SK-N-SH (cell line): ENCODE measurements around the gene SPSB4. TPM values are rescaled to one million over a fixed set of nuclear protein-coding genes. Genes with fewer than 3 reads are reported as not detected.

Experiments used
- CTCF ChIA-PET: fragments of 300-600, 350-600 bp; formaldehyde crosslinking; extraction: SDS; loops from one replicate; lab custom pipeline; 2021; lab: Yijun Ruan, JAX
- POLR2A ChIA-PET: fragments of 350-600 bp; sonication (Branson Sonifier 250); formaldehyde crosslinking; extraction: SDS; loops from one replicate; lab custom pipeline; 2020; ENCODE audit warnings: antibody characterized with exemption, inconsistent platforms; lab: Yijun Ruan, JAX
- DNase-seq: peaks from one replicate; pipeline ENCODE4 v3.0.0; 2012
- H2AFZ ChIP-seq: fragments of 200-600 bp; sonication (generic); 2 replicates; pipeline ENCODE4 v1.8.1; 2016; ENCODE audit warnings: antibody characterized with exemption, mild to moderate bottlenecking, low read depth
- H3F3A ChIP-seq: fragments of 200-600 bp; sonication (generic); replicated peaks from 2 replicates; pipeline ENCODE3; 2016; ENCODE audit warnings: antibody characterized with exemption, mild to moderate bottlenecking; ENCODE audit not compliant: insufficient read depth
- H3K27ac ChIP-seq, 2 experiments: fragments of 200-500 bp in 1 of 2; fragments of 200-600 bp in 1 of 2; sonication (Bioruptor generic) in 1 of 2; sonication (generic), shearing (Covaris generic) in 1 of 2; 2 replicates each; pipeline versions ENCODE4 v1.5.1 to v1.6.1; 2014 to 2016; ENCODE audit warnings: low read depth in 2 of 2, inconsistent platforms in 1 of 2, low read length in 1 of 2, mild to moderate bottlenecking in 1 of 2, mixed read lengths in 1 of 2
- H3K27me3 ChIP-seq: fragments of 200-600 bp; sonication (generic), shearing (Covaris generic); 2 replicates; pipeline ENCODE4 v1.6.1; 2016; ENCODE audit warnings: mixed run types; ENCODE audit not compliant: insufficient read depth
- H3K36me3 ChIP-seq, 2 experiments: fragments of 200-500 bp in 1 of 2; fragments of 200-600 bp in 1 of 2; sonication (Bioruptor generic) in 1 of 2; sonication (generic) in 1 of 2; replicated peaks in 1 of 2; 2 replicates each; pipeline versions ENCODE3 to v1.5.1; 2014 to 2016; ENCODE audit warnings: low read length in 1 of 2, mild to moderate bottlenecking in 1 of 2; ENCODE audit not compliant: insufficient read depth in 2 of 2, control insufficient read depth in 1 of 2
- H3K4me1 ChIP-seq, 2 experiments: fragments of 200-500 bp in 1 of 2; fragments of 200-600 bp in 1 of 2; sonication (Bioruptor generic) in 1 of 2; sonication (generic), shearing (Covaris generic) in 1 of 2; 2 replicates each; pipeline versions ENCODE4 v1.5.1 to v1.6.1; 2014 to 2016; ENCODE audit warnings: low read depth in 1 of 2, low read length in 1 of 2, mixed run types in 1 of 2; ENCODE audit not compliant: insufficient read depth in 2 of 2, control insufficient read depth in 1 of 2
- H3K4me2 ChIP-seq: fragments of 200-600 bp; sonication (generic), shearing (Covaris generic); 2 replicates; pipeline ENCODE4 v1.6.1; 2017; ENCODE audit warnings: mixed run types
- H3K4me3 ChIP-seq, 2 experiments: fragments of 200-500 bp in 1 of 2; fragments of 200-600 bp in 1 of 2; sonication (Bioruptor generic) in 1 of 2; sonication (generic), shearing (Covaris generic) in 1 of 2; 2 replicates each; pipeline versions ENCODE4 v1.5.1 to v1.8.1; 2014 to 2016; ENCODE audit warnings: low read depth in 2 of 2, inconsistent platforms in 1 of 2, low read length in 1 of 2, mild to moderate bottlenecking in 1 of 2, mixed read lengths in 1 of 2, moderate library complexity in 1 of 2
- H3K79me2 ChIP-seq: fragments of 200-600 bp; sonication (generic); 2 replicates; pipeline ENCODE4 v1.8.1; 2017; ENCODE audit warnings: mild to moderate bottlenecking; ENCODE audit not compliant: insufficient read depth
- H3K9ac ChIP-seq: fragments of 200-600 bp; sonication (generic); 2 replicates; pipeline ENCODE4 v1.6.1; 2017; ENCODE audit warnings: mixed run types
- H3K9me2 ChIP-seq: fragments of 200-600 bp; sonication (generic); 2 replicates; pipeline ENCODE4 v1.6.1; 2017; ENCODE audit warnings: mixed run types
- H3K9me3 ChIP-seq: fragments of 200-600 bp; sonication (generic); 2 replicates; pipeline ENCODE4 v1.6.1; 2017; ENCODE audit warnings: mixed run types, mild to moderate bottlenecking, moderate library complexity
- H4K20me1 ChIP-seq: fragments of 200-600 bp; sonication (generic); 2 replicates; pipeline ENCODE4 v1.6.1; 2017; ENCODE audit warnings: mild to moderate bottlenecking, mixed run types; ENCODE audit not compliant: insufficient read depth
- FOSL2 ChIP-seq: IDR thresholded peaks from 2 replicates; pipeline ENCODE4 v1.4.0; 2012; ENCODE audit warnings: low read depth, mild to moderate bottlenecking, moderate library complexity, borderline replicate concordance
- FOXJ3 ChIP-seq: sonication (generic); formaldehyde crosslinking; IDR thresholded peaks from 2 replicates; pipeline ENCODE4 v1.5.1; 2020; ENCODE audit warnings: mild to moderate bottlenecking, missing genetic modification reagents
- FOXM1 ChIP-seq: IDR thresholded peaks from 2 replicates; pipeline ENCODE4 v1.4.0; 2012; ENCODE audit warnings: low read depth, mild to moderate bottlenecking
- GATA2 ChIP-seq: sonication (generic); formaldehyde crosslinking; IDR thresholded peaks from 2 replicates; pipeline ENCODE4 v1.5.0; 2020; ENCODE audit warnings: mild to moderate bottlenecking, missing genetic modification reagents
- NRF1 ChIP-seq: IDR thresholded peaks from 2 replicates; pipeline ENCODE4 v1.6.1; 2012; ENCODE audit warnings: low read depth, mild to moderate bottlenecking, low read length
- RCOR1 ChIP-seq: fragments of 150-350 bp; IDR thresholded peaks from 2 replicates; pipeline ENCODE4 v1.6.1; 2017; ENCODE audit warnings: antibody characterized with exemption, low read length
- RFX5 ChIP-seq: IDR thresholded peaks from 2 replicates; pipeline ENCODE4 v1.6.1; 2012; ENCODE audit warnings: mild to moderate bottlenecking, improper control_type of control experiment, low read length
- SIN3A ChIP-seq: IDR thresholded peaks from 2 replicates; pipeline ENCODE4 v1.6.1; 2012; ENCODE audit warnings: low read depth, mild to moderate bottlenecking, low read length, moderate library complexity, borderline replicate concordance
- TAF1 ChIP-seq: IDR thresholded peaks from 2 replicates; pipeline ENCODE4 v1.6.1; 2012; ENCODE audit warnings: low read depth, mild to moderate bottlenecking, low read length, moderate library complexity, borderline replicate concordance
- TCF12 ChIP-seq: IDR thresholded peaks from 2 replicates; pipeline ENCODE4 v1.4.0; 2012
- TEAD4 ChIP-seq: IDR thresholded peaks from 2 replicates; pipeline ENCODE4 v1.4.0; 2012; ENCODE audit warnings: mild to moderate bottlenecking, borderline replicate concordance; ENCODE audit not compliant: insufficient read depth
- WGBS: methylation state at CpG from one replicate; pipeline ENCODE4 v1.1.6; 2017; ENCODE audit warnings: low lambda C conversion rate; 5-methylcytosine and 5-hydroxymethylcytosine counted together
- polyA plus RNA-seq, 3 experiments: library from polyadenylated mRNA; depleted of rRNA; stranded (reverse); fragments of >200 nt; gene quantifications; 2 replicates each; pipeline ENCODE4 v1.2.3, GENCODE V29; 2012
- TF ChIP-seq, protein P1 (sequence below): IDR thresholded peaks from 2 replicates; pipeline ENCODE4 v1.4.0; 2012; ENCODE audit warnings: low read depth, borderline replicate concordance
- TF ChIP-seq, protein P2 (sequence below): IDR thresholded peaks from 2 replicates; pipeline ENCODE4 v1.4.0; 2012; ENCODE audit warnings: low read depth, borderline replicate concordance
- TF ChIP-seq, protein P3 (sequence below): IDR thresholded peaks from 2 replicates; pipeline ENCODE4 v1.4.0; 2012; ENCODE audit warnings: low read depth
- TF ChIP-seq, protein P4 (sequence below): IDR thresholded peaks from 2 replicates; pipeline ENCODE4 v1.6.1; 2012; ENCODE audit warnings: mild to moderate bottlenecking, low read depth, low read length, moderate library complexity
- TF ChIP-seq, protein P5 (sequence below): fragments of 150-350 bp; IDR thresholded peaks from 2 replicates; pipeline ENCODE4 v1.6.1; 2017; ENCODE audit warnings: antibody characterized with exemption, low read length, low read depth, borderline replicate concordance

Gene SPSB4
- polyA plus RNA-seq, 1 of the 3 experiments (the other 2 are of a cell fraction): 0.10 TPM

DNA sequence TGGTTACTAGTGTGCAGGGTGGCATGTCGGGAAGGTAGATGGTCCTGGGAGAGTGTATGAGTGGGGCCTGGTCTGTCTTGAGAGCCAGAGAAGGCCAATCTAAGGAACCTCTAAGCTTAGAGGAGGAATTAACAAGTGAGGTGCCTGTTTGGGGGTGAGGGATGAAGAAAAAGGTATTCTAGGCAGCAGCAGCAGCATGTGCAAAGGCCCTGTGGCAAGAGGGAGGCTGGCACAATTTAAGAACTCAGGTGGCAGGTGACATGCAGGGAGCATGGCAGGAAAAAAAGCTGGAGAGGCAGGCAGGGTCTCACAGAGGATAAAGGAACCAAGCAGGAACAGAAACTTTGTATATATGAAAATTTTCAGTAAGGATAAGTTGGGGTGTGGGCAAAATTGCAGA lies 51.2 kb downstream of the SPSB4 start:
- H3K27me3 ChIP-seq: no peaks in the 10 kb centered on the region
- no peaks in the 10 kb centered on the region for H3K36me3 ChIP-seq
- ChIA-PET POLR2A (interaction anchor here (1.3 kb wide), 1 partner anchor 51 kb away, joined by 3 read pairs; the partner anchor contains the start of gene SPSB4), CTCF (interaction anchor here (0.9 to 6.2 kb wide), 7 partner anchors 9 to 126 kb away, joined by 3 to 78 read pairs (median 21); partner anchors contain the start of gene SPSB4)
- no peak overlapping the region for H3K4me3 ChIP-seq
- H3K27ac ChIP-seq: no peak overlapping the region
- no peak overlapping the region for H2AFZ ChIP-seq
- WGBS: 20% methylated on average over 1 of the region's 1 CpG
- H4K20me1 ChIP-seq: no peaks in the 10 kb centered on the region
- no peaks in the 10 kb centered on the region for H3F3A ChIP-seq
- no peak for DNase-seq
- no peaks in the 10 kb centered on the region for H3K9me2 ChIP-seq
- H3K4me1 ChIP-seq: peaks cover 0 to 12% of the 10 kb centered on the region in 2 experiments; a peak in 1 of 4 replicates
- no peaks in the 10 kb centered on the region for H3K9me3 ChIP-seq
- TF ChIP-seq, protein P1, sequence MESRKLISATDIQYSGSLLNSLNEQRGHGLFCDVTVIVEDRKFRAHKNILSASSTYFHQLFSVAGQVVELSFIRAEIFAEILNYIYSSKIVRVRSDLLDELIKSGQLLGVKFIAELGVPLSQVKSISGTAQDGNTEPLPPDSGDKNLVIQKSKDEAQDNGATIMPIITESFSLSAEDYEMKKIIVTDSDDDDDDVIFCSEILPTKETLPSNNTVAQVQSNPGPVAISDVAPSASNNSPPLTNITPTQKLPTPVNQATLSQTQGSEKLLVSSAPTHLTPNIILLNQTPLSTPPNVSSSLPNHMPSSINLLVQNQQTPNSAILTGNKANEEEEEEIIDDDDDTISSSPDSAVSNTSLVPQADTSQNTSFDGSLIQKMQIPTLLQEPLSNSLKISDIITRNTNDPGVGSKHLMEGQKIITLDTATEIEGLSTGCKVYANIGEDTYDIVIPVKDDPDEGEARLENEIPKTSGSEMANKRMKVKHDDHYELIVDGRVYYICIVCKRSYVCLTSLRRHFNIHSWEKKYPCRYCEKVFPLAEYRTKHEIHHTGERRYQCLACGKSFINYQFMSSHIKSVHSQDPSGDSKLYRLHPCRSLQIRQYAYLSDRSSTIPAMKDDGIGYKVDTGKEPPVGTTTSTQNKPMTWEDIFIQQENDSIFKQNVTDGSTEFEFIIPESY: no peak
- TF ChIP-seq FOXJ3 (CRISPR knock-in tag) (no peak), NRF1 (no peak), TEAD4 (no peak)
- TF ChIP-seq, protein P2, sequence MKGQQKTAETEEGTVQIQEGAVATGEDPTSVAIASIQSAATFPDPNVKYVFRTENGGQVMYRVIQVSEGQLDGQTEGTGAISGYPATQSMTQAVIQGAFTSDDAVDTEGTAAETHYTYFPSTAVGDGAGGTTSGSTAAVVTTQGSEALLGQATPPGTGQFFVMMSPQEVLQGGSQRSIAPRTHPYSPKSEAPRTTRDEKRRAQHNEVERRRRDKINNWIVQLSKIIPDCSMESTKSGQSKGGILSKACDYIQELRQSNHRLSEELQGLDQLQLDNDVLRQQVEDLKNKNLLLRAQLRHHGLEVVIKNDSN: no peak
- TF ChIP-seq, protein P3, sequence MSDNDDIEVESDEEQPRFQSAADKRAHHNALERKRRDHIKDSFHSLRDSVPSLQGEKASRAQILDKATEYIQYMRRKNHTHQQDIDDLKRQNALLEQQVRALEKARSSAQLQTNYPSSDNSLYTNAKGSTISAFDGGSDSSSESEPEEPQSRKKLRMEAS: no peak
- H3K79me2 ChIP-seq: no peaks in the 10 kb centered on the region
- H3K4me2 ChIP-seq: no peak overlapping the region
- H3K9ac ChIP-seq: no peak overlapping the region

DNA sequence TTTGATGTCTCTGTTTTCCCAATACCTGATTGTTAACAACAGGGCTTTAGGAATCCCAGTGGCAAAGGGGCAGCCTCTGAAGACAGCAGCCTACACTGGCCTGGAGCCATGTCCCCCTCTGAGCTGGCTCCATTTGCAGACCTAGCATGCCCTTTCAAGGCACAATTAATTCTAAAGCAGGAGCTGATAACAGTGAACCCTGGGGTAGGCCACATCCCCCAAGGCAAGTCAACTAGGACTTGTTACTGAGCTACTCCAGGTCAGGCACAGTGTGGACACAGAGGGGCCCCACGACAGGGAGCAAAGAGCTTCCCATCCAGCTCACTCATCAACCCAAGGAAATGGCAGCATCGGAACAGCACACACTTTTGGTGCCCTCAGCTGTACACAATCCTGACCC lies 51.9 kb downstream of the SPSB4 start:
- no peaks in the 10 kb centered on the region for H3K27me3 ChIP-seq
- no peak overlapping the region for H3K9ac ChIP-seq
- TF ChIP-seq RCOR1 (no peak), TEAD4 (no peak), TCF12 (no peak), NRF1 (no peak), RFX5 (no peak), SIN3A (no peak), GATA2 (CRISPR knock-in tag) (no peak), FOXJ3 (CRISPR knock-in tag) (no peak), FOXM1 (no peak), TAF1 (no peak), FOSL2 (no peak)
- TF ChIP-seq, protein P4, sequence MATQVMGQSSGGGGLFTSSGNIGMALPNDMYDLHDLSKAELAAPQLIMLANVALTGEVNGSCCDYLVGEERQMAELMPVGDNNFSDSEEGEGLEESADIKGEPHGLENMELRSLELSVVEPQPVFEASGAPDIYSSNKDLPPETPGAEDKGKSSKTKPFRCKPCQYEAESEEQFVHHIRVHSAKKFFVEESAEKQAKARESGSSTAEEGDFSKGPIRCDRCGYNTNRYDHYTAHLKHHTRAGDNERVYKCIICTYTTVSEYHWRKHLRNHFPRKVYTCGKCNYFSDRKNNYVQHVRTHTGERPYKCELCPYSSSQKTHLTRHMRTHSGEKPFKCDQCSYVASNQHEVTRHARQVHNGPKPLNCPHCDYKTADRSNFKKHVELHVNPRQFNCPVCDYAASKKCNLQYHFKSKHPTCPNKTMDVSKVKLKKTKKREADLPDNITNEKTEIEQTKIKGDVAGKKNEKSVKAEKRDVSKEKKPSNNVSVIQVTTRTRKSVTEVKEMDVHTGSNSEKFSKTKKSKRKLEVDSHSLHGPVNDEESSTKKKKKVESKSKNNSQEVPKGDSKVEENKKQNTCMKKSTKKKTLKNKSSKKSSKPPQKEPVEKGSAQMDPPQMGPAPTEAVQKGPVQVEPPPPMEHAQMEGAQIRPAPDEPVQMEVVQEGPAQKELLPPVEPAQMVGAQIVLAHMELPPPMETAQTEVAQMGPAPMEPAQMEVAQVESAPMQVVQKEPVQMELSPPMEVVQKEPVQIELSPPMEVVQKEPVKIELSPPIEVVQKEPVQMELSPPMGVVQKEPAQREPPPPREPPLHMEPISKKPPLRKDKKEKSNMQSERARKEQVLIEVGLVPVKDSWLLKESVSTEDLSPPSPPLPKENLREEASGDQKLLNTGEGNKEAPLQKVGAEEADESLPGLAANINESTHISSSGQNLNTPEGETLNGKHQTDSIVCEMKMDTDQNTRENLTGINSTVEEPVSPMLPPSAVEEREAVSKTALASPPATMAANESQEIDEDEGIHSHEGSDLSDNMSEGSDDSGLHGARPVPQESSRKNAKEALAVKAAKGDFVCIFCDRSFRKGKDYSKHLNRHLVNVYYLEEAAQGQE: no peak
- TF ChIP-seq, protein P5, sequence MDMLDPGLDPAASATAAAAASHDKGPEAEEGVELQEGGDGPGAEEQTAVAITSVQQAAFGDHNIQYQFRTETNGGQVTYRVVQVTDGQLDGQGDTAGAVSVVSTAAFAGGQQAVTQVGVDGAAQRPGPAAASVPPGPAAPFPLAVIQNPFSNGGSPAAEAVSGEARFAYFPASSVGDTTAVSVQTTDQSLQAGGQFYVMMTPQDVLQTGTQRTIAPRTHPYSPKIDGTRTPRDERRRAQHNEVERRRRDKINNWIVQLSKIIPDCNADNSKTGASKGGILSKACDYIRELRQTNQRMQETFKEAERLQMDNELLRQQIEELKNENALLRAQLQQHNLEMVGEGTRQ: no peak
- TF ChIP-seq, all 33 proteins: peak for 0
- H3K9me2 ChIP-seq: no peaks in the 10 kb centered on the region
- H3K36me3 ChIP-seq: no peaks in the 10 kb centered on the region
- no peaks in the 10 kb centered on the region for H3F3A ChIP-seq
- 40% methylated on average over 2 of the region's 2 CpGs for WGBS
- no peak overlapping the region for H3K4me3 ChIP-seq
- CTCF ChIA-PET: interaction anchor here (0.7 to 6.2 kb wide), 12 partner anchors 10 to 125 kb away, joined by 3 to 78 read pairs (median 4); partner anchors contain the start of gene SPSB4
- no peak overlapping the region for H3K27ac ChIP-seq
- DNase-seq: no peak
- no peaks in the 10 kb centered on the region for H4K20me1 ChIP-seq
- H3K79me2 ChIP-seq: no peaks in the 10 kb centered on the region
- H3K4me2 ChIP-seq: no peak overlapping the region
- H3K9me3 ChIP-seq: no peaks in the 10 kb centered on the region
- POLR2A ChIA-PET: interaction anchor here (1.3 kb wide), 1 partner anchor 52 kb away, joined by 3 read pairs; the partner anchor contains the start of gene SPSB4
- peaks cover 0 to 14% of the 10 kb centered on the region in 2 experiments; a peak in 1 of 4 replicates for H3K4me1 ChIP-seq
- H2AFZ ChIP-seq: no peak overlapping the region
